Measurements from ENCODE around the gene MICOS13.

Gene MICOS13

DNA sequence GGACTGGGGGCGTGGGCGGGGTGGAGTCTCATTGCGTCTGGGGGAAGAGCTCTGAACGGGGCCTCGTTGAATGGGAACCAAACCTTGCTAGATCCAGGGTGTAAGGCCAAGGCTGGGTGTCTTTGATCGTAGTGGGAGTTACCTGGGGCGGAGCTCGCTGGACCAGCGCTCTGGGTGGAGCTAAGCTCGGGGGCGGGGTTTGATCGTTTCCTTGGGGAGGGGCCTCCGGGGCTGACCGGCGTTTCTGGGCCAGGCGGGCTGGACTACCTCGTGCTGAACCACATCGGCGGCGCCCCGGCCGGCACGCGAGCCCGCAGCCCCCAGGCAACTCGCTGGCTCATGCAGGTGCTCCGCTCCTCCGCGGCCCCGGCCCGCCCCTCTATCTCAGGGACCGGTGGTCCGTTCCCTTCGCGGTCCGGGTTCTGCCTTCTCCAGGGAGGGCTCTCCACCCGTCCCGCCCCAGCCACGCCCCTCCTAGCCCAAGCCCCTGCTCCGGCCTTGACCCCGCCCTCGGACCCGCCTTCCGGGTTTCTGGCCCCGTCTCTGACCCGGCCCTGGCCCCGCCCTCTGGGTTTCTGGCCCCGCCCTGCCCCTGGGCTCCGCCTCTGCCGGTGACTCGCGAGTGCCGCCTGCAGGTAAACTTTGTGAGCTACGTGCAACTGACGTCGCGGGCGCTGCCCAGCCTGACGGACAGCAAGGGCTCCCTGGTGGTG lies 6.5 kb upstream of the MICOS13 start:
- DNase-seq: peak; percentile 90

DNA sequence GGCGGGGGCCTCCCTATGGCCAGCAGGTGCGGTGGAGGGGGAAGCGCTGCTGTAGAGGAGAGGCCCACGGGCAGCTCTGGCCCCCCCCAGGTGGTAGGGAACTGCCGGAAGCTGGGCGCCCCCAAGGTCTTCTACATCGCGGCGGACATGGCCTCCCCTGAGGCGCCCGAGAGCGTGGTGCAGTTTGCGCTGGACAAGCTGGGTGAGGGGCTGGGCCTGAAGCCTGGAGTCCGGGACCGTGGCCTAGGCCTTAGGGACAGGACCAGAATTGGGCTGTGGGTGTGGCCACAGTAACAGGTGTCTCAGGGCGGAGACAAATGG lies 6.0 kb upstream of the MICOS13 start:
- no peak for DNase-seq

DNA sequence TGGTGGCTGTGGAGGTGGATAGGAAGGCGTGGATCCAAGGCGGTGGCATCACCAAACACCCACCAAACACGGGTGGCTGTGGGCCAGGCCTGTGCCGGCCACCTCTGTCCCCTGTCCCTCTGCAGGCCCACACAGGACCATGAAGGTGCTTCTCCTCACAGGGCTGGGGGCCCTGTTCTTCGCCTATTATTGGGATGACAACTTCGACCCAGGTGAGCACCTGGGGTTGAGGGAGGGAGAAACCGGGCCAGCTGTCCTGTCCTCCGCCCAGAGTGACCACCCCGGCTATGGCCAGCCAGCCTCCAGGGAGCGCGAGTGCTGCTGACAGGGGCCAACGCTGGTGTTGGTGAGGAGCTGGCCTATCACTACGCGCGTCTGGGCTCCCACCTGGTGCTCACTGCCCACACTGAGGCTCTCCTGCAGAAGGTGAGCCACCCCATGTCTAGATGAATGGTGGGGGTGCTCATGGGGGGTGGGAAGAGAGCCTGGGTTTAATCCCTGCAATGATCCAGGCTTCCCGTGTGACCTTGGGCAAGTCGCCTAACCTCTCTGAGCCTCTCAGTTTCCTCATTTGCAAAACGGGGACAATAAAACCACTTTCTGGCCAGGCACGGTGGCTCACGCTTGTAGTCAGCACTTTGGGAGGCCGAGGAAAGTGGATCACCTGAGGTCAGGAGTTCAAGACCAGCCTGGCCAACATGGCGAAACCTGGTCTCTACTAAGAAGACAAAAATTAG lies 4.5 kb upstream of the MICOS13 start:
- DNase-seq: no peak

DNA sequence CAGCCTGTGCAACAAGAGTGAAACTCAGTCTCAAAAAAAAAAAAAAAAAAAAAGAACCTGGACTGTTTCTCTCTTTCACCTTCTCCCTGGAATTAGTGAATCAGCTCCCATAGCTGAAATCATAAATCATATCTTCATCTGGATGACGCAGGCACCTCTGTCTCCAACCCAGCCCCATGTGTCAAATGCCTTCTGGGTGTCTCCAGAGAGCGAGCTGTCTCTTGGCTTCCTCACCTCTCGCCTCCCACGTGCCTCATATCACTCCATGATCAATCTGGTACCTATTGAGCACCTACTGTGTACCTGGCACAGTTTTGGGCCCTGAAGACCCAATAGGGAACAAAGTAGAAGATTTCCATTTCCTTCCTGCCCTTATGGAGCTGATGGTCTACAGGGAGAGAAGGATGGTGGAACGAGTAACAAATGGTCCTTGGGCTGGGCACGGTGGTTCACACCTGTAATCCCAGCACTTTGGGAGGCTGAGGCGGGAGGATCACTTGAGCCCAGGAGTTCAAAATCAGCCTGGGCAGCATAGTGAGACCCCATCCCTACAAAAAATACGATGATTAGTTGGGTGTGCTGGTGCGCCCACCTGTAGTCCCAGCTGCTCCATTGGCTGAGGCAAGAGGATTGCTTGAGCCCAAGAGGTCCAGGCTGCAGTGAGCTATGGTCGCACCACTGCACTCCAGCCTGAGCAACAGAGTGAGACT lies 3.0 kb upstream of the MICOS13 start:
- no peak for DNase-seq

DNA sequence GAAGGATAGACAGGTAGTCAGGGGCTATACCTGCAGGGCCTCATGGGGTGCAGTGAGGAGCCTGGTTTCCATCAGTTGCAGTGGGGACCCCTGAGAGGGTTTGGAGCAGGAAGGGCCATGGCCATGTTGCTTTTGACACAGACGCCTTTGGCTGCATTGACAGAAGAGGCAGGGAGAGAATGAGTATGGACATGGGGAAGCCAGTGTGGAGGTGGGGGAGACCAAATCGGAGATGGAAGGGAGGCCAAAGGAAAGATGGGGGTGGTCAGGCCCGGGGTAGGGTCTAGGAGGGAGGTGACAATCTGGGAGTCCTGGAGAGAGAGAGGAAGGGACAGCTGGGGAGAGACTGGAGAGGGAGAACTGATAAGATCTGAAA lies 1.8 kb upstream of the MICOS13 start:
- no peak for DNase-seq

DNA sequence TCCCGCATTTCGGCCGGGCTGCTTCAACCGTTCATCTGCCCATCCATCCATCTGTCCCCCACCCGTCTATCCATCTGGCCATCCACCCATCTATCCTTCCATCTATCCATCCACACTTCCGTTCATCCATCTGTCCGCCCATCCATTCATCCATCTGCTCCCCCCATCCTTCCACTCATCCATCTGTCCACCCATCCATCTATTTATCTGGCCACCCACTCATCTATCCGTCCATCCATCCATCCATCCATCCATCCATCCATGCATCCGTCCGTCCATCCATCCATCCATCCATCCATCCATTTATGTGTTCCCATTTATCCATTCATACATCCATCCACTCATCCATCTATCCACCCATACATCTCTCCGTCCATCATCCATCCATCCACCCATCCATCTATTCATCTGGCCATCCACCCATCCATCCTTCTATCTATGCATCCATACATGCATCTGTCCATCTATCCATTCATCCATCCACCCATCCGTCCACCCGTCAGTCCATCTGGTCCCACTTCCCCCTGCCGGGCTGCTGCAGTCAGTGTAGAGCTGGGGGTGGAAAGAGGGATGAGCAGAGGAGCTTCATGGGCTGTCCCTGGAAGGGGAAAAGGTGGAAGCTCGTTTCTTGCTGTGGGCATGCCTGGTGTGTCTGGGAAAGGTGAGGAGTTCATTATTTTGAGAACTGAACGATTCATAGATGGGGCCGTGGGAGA lies 1.2 kb upstream of the MICOS13 start:
- no peak for DNase-seq

DNA sequence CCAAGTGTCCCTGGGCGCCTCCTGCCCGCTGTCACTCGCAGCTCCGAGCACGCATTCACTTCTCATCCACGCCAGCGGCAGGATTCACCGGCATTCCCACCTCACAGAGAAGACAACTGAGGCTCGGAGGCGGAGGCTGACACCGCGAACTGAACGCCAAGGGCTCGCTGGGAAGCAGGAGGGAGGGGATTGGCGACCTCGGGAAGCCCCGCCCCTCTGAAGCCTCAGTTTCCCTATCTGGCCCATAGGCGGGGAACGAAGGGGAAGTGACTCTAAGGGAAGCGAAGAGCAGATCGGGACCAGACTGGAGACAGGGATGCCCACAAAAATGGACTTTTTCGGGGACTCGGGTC lies 256 bp downstream of the MICOS13 start:
- no peak for DNase-seq

DNA sequence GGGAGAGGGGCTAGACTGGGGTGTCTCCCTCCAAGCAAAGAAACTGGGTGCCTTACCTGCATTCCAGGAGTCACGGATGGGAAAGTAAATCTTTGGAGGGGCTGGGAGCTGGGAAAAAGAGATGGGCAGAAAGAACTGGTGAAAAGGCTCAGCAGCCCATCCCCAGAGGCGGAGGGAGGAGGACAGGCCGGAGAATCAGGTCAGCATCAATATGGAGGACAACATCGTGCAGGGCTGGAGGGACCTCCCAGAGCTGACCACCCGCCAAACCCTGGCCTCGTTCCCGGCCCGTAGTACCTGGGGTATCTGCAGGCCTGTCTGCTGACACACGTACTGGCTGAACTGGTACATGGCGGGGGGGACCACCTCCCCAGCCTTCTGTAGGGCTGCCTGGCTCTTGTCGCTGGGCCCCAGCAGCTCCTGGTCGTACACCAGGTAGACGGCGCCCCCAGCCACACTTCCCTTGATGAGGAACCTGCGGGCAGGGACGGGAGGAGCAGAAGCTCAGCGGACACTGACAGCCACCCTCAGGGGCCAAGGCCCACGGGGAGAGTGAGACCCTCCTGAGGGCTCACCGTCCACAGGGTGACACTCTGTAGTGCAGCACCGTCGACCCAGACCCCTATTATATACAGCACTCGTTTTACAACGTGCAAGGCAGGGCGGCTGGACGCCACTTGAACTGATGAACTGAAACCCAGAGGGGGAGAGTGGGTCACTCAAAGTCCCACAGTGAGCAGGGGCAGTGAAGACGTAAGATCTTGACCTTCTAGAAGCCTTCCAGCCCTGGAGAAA lies 830 bp downstream of the MICOS13 start:
- no peak for DNase-seq

DNA sequence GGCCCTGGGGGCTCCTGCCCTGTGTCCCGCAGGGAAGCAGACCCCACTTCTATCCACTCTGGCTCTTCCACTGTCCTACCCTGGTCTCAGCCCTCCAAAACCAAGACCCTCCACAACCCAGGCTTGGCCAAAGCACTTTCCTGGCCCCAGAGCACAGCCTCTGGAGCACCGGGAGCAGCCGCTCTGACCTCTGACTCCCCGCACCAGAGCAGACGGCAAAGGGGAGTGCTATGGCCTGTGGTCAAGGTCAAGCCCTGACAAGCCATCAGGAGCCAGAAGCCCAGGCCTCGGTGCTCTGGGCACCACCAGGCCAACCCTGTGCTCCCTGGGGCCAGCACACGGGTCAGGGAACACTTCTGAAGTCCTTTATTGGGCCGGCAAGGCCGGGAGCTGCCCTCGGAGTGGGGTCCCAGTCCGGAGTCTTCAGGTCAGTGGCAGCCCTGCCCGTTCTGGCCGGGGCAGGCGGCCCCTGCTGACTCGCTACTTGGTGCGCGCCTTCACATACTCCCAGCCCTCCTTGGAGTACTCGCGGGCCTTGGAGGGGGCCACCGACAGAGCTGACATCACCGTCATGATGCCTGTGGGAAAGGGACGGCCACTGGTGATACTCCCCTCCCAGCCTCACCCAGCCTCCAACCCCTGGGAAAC lies 2.1 kb downstream of the MICOS13 start:
- no peak for DNase-seq

DNA sequence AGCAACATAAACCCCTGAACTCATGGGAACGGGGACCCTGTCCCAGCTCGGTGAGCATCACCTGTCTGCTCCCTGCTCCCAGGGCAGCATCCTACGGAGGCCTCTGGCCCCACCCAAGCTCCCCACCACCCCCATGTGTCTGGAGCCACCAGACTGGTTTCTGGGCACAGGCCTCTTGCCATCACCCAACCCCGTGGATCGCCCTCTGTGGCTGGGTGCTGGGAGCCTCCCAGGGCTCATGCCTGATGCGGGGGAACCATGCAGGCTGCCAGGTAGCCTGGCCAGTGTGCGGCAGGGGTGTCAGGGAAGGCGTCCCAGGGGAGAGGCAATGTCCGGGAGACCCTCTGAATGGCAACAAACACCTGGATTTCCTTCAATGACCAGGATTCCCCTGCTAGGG lies 2.7 kb downstream of the MICOS13 start:
- DNase-seq: no peak

DNA sequence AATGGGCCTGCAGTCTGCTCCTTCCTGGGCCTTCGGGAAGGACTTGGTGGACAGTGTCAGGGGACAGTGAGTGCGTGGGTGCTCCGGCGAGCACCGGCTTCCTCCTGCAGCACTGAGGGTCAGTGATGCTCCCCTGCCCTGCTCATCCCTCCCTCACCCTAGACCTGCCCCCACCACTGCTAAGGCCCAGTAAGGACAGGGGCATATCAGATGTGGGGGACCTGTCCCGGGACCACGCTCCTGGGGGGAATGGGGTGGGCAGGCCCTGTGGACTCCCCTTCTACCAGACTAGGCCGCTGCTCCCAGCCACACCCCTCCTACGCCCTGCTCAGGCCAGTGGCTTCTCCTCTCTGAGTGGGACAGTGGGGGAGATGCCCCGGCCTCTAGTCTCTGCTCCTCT lies 3.2 kb downstream of the MICOS13 start:
- no peak for DNase-seq

DNA sequence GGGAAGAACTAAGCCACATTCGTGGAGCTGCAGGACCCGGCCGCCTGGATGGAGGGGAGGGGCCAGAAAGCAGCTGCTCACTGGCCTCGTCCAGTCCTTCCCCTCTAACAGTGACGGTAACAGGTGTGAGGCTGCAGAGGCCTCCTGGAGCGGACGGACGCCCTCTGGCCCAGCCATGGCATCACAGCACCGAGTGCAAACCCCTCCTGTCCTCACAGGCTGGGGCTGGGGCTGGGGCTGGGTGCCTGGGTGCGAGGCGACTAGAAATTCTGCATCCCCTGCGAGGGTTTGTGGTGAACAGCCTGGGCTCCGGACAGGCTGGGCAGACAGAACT lies 3.6 kb downstream of the MICOS13 start:
- no peak for DNase-seq

DNA sequence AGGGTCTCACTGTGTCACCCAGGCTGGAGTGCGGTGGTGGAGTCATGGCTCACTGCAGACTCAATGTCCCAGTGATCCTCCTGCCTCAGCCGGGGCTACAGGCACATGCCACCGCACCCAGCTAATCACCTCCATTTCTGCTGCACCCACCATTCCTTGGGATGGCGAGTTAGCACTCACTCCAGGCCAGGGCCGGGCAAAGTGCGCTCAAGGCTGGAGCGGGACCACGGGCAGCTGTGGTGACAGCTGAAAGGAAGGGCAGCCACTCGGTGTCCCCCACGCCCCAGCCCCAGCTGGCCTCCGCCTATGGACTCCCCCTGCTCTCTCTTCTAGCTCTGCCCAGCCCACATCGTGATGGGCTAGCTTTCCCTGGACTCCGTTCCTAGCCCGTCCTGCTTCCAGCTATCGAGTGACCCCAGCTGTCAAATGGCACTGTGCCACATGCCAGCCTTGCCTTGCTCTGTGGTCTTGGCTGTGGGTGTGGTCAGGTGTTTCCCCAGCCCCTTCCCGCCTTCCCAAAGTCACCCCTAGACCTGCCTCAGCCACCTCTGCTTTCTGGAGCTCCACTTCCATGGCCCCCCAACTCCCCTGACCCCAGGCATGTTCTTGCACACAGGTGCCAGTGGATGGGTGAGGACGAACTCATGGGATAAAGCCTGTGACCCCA lies 4.1 kb downstream of the MICOS13 start:
- DNase-seq: no peak

DNA sequence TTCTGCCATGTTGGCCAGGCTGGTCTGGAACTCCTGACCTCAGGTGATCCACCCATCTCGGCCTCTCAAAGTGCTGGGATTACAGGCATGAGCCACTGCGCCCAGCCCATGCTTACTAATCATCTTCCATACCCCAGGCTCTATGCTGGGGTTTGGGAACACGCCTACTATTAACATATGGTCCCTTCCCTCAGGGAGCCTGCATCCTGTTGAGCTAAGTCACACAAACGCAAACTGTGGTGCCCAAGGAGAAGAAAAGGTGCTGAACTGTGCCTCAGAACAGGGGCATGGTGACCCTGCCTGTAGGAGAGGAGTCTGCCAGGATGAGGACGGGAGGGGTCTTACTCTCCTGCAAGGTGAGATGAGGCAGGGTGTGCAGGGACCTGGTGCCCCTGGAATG lies 5.6 kb downstream of the MICOS13 start:
- no peak for DNase-seq

DNA sequence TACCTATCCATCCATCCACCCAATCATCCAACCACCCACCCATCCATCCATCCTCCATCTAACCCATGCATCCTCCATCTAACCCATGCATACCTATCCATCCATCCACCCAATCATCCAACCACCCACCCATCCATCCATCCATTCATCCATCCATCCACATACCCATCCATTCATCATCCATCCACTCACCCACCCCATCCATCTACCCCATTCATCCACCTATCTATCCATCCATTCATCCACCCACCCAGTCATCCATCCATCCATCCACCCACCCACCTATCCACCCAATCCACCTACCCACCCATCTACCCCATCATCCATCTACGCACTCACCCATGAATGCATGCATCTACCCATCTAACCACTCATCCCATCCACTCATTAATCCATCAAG lies 6.6 kb downstream of the MICOS13 start:
- DNase-seq: no peak

DNA sequence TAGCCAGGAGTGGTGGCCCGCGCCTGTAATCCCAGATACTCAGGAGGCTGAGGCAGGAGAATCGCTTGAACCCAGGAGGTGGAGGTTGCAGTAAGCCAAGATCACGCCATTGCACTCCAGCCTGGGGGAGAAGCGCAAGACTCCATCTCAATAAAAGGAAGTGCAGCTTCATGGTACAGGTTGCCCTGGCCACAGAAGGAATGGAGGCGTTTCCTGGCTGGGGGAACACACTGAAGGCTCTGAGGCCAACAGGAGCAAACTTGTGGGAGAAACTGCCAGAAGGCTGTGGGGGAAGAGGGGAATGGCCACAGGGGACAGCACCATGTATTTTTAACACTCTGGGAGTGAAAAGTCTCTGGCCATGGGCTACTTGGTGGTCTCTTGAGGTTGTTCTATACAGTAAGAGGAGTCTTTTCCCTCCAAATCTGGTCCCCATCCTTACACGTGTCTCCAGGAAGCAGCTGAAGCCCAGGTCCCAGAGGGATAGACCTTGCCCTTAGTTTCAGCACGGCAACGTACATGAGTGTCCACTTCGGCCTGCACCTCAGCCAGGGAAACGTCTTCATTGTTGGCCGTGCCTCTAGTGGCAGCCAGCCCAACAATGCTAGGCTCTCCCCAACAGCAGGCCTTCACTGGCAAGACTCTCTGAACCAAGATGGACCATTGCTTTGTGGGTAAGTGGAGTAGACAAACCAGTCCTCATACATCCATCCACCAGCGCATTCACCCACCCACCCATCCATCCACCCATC lies 7.4 kb downstream of the MICOS13 start:
- no peak for DNase-seq

DNA sequence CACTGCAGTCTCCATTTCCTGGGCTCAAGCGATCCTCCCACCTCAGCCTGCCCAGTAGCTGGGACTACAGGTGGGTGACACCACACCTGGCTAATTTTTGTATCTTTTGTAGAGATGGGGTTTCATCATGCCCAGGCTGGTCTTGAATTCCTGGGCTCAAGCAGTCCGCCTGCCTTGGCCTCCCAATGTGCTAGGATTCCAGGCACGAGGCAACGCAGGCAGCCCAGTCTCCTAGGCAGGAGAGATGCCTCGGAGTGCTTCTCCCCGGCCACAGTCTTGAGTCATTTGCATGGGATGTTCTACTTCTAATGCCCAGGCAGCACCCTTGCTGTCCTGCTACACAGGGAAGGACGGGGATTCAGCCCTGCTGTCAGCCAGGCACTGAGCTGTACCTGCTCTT lies 8.7 kb downstream of the MICOS13 start:
- no peak for DNase-seq

DNA sequence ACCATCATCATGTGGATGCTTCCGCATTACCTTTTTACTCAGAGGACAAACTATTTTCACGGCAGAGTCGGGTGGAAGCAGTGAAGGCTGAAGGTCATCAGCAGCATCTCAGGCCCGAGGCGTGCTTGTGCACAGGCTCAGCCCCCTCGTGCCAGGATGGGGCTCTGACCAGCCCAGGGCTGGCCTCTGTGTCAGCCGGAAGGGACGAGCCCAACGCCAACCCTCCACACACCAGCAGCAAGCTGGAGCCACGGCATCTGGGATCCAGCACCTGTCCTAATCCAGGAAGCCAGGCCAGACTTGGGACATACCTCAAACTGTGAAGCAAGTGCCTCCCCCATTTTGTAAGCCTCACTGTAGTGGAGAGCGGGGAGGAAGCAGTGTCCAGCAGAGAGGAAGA lies 11.1 kb downstream of the MICOS13 start:
- DNase-seq: no peak

DNA sequence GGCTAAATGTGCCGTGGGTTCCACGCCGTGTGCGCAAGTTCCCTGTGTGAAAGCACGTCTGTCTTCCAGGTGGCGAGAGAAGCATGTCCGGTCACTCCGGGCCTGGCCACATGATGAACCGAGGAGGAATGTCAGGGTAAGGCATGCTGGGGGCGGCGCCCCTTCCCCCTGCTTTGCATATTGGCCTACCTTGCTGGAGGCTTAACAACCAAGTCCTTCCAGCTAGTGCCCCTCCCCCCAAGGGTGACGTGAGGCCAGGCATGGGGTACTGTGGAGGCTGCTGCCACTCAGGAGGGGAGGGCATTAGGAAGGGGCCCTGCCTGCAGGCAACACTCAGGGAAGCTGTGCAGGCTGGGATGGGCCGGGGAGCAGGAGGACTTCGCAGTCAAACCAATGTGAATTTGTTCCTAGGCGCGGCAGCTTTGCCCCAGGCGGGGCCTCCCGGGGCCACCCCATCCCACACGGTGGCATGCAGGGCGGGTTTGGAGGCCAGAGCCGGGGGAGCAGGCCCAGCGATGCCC lies 12.5 kb downstream of the MICOS13 start:
- no peak for DNase-seq

DNA sequence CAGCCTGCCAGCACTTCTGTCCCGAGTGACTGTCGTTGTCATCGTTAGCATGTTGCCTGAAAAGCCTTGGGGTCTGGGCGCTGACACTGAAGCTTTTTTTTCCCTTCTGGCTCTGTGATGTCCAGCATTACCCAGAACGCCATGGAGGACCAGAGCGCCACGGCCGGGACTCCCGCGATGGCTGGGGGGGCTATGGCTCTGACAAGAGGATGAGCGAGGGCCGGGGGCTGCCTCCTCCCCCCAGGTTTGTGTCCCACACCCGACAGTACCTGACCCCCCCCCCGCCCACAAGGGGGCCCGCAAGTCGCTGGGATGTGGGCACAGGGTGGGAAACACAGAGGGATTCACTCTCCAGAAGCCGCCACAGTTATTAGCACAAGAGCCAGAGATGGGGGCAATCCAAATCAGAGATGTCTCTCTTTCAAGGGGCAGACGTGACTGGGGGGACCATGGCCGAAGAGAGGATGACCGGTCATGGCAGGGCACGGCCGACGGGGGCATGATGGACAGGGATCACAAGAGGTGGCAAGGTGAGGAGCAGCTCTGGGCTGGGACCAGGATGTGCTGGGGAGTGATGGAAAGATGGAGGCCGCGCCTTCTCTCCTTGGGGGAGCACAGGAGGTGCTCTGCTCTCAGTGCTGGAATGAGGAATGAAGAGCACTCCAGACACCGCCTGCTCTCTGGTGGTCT lies 13.2 kb downstream of the MICOS13 start:
- no peak for DNase-seq

Measured in fibroblast of upper back skin (primary cell).